ENCODE measurements around the gene GYG2.

DNA sequence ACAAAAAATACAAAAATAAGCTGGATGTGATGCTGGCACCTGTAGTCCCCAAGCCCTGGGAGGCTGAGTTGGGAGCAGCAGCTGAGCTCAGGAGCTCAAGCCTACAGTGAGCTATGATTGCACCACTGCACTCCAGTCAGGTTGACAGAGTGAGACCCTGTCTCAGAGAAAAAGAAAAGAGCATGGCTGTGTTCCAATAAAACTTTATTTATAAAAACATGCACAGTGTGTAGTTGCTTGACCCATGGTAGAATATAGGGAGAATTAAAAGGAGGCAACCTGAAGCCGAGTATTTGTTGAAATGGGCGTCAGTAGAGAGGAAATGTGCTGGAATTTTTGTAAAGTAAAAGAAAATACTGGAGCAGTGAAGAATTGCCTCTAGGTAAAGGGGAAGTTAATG lies 27.0 kb downstream of the GYG2 start:
- TF ChIP-seq, protein P1, sequence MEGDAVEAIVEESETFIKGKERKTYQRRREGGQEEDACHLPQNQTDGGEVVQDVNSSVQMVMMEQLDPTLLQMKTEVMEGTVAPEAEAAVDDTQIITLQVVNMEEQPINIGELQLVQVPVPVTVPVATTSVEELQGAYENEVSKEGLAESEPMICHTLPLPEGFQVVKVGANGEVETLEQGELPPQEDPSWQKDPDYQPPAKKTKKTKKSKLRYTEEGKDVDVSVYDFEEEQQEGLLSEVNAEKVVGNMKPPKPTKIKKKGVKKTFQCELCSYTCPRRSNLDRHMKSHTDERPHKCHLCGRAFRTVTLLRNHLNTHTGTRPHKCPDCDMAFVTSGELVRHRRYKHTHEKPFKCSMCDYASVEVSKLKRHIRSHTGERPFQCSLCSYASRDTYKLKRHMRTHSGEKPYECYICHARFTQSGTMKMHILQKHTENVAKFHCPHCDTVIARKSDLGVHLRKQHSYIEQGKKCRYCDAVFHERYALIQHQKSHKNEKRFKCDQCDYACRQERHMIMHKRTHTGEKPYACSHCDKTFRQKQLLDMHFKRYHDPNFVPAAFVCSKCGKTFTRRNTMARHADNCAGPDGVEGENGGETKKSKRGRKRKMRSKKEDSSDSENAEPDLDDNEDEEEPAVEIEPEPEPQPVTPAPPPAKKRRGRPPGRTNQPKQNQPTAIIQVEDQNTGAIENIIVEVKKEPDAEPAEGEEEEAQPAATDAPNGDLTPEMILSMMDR (conservative IDR thresholded peaks at IDR 0.05 in 1 of 2, IDR thresholded peaks at IDR 0.05 in 1 of 2; ENCODE audit: low read depth in 1 of 2, low read length in 2 of 2) = no peak
- no peak for TF ChIP-seq EZH2 (IDR thresholded peaks at IDR 0.05; ENCODE audit: low read length, missing control alignments)
